Hepatocyte (in vitro differentiated cells): ENCODE measurements around the gene LRRC75B.

Experiments
- EZH2 ChIP-seq: fragments of 200-600 bp; sonication (generic); IDR thresholded peaks from 2 replicates; pipeline ENCODE4 v1.6.1; 2016; ENCODE audit warnings: antibody characterized with exemption, mild to moderate bottlenecking, borderline replicate concordance
- TF ChIP-seq, protein P1 (sequence below): fragments of 200-600 bp; sonication (generic); IDR thresholded peaks from 2 replicates; pipeline ENCODE4 v1.5.1; 2016; ENCODE audit warnings: antibody characterized with exemption, mild to moderate bottlenecking; ENCODE audit not compliant: poor library complexity

DNA sequence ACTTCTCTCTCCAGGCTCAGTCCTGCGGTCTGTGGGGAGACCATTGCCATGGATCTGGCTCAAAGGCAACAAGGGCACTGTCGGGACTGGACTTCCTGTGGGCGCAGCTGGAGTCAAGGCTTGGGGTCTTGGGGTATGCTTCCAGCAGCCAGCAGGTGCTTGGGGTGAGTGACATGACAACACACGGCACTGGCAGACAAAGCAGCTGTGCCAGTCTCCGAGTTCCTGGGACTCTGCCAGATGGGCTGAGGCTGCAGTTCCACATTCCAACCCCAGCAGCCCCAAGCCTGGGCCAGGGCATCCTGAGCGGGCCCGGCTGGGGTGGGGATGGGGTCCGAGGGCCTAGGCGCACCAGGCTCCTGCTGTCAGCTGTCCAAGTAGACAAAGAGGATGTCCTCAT is 50.2 kb downstream of the LRRC75B start:
- TF ChIP-seq, protein P1, sequence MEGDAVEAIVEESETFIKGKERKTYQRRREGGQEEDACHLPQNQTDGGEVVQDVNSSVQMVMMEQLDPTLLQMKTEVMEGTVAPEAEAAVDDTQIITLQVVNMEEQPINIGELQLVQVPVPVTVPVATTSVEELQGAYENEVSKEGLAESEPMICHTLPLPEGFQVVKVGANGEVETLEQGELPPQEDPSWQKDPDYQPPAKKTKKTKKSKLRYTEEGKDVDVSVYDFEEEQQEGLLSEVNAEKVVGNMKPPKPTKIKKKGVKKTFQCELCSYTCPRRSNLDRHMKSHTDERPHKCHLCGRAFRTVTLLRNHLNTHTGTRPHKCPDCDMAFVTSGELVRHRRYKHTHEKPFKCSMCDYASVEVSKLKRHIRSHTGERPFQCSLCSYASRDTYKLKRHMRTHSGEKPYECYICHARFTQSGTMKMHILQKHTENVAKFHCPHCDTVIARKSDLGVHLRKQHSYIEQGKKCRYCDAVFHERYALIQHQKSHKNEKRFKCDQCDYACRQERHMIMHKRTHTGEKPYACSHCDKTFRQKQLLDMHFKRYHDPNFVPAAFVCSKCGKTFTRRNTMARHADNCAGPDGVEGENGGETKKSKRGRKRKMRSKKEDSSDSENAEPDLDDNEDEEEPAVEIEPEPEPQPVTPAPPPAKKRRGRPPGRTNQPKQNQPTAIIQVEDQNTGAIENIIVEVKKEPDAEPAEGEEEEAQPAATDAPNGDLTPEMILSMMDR: no peak
- no peak for TF ChIP-seq EZH2
